Measurements from ENCODE around the gene NGEF.
"Not testable (repeated sequence)": the region's sequence is repeated elsewhere in the genome, so short reads cannot be mapped to it uniquely, and the experiment has no call there.

Gene NGEF

GRCh38 chr2:232870766-232871371, 142.2 kb downstream of the NGEF start:
- DNase-seq (ENCODE audit: low read depth), result no peak

GRCh38 chr2:232870018-232870765, 142.9 kb downstream of the NGEF start, which contains the start of gene SNORC:
TSS of gene SNORC (plus strand) at chr2:232870264. CDS start at chr2:232870342, 78 bp downstream.
- DNase-seq (ENCODE audit: low read depth), result no peak

GRCh38 chr2:232869138-232870017, 143.7 kb downstream of the NGEF start:
- DNase-seq (ENCODE audit: low read depth), result no peak

- no peak for DNase-seq (ENCODE audit: low read depth)
These were observed 147.0 kb downstream of the NGEF start for GRCh38 chr2:232866104-232866503.

- DNase-seq (ENCODE audit: low read depth), result no peak
These were observed 147.9 kb downstream of the NGEF start for GRCh38 chr2:232865165-232865564.

GRCh38 chr2:232863996-232864395, 149.1 kb downstream of the NGEF start:
- DNase-seq (ENCODE audit: low read depth), result no peak

GRCh38 chr2:232861353-232861752, 151.7 kb downstream of the NGEF start:
- no peak for DNase-seq (ENCODE audit: low read depth)

GRCh38 chr2:232860593-232861241, 152.3 kb downstream of the NGEF start:
- no peak for DNase-seq (ENCODE audit: low read depth)

- no peak for DNase-seq (ENCODE audit: low read depth)
These were observed 153.6 kb downstream of the NGEF start for GRCh38 chr2:232859385-232859916.

- no peak for DNase-seq (ENCODE audit: low read depth)
These were observed 155.9 kb downstream of the NGEF start for GRCh38 chr2:232857158-232857563.

GRCh38 chr2:232854082-232854481, 159.0 kb downstream of the NGEF start:
- DNase-seq (ENCODE audit: low read depth), result no peak

GRCh38 chr2:232852676-232853075, 160.4 kb downstream of the NGEF start:
- no peak for DNase-seq (ENCODE audit: low read depth)

- DNase-seq (ENCODE audit: low read depth), result not testable (repeated sequence)
These were observed 161.0 kb downstream of the NGEF start for GRCh38 chr2:232852081-232852480.

- no peak for DNase-seq (ENCODE audit: low read depth)
These were observed 163.0 kb downstream of the NGEF start for GRCh38 chr2:232850039-232850438.

GRCh38 chr2:232846055-232846454, 167.0 kb downstream of the NGEF start:
- no peak for DNase-seq (ENCODE audit: low read depth)

GRCh38 chr2:232843834-232844233, 169.2 kb downstream of the NGEF start:
- no peak for DNase-seq (ENCODE audit: low read depth)

GRCh38 chr2:232842689-232843088, 170.4 kb downstream of the NGEF start:
- DNase-seq (ENCODE audit: low read depth), result no peak

GRCh38 chr2:232839411-232840079, 173.5 kb downstream of the NGEF start:
- no peak for DNase-seq (ENCODE audit: low read depth)

GRCh38 chr2:232838406-232838874, 174.6 kb downstream of the NGEF start:
- DNase-seq (ENCODE audit: low read depth), result peak; percentile 34

- DNase-seq (ENCODE audit: low read depth), result no peak
These were observed 176.1 kb downstream of the NGEF start for GRCh38 chr2:232836934-232837333.

- no peak for DNase-seq (ENCODE audit: low read depth)
These were observed 177.3 kb downstream of the NGEF start for GRCh38 chr2:232835687-232836208.
